HepG2 (cell line): Measurements from ENCODE around the gene TBC1D16. TPM values are rescaled to one million over a fixed set of nuclear protein-coding genes. Genes with fewer than 3 reads are reported as not detected.
A peak's percentile ranks its signal among the peaks of the same experiment; 100 is the strongest.

Source experiments
- ETS1 ChIP-seq: sonication (generic); formaldehyde crosslinking; IDR thresholded peaks from 2 replicates; pipeline ENCODE4 v1.4.0; 2020; ENCODE audit warnings: missing genetic modification reagents
- KIAA2018 ChIP-seq: sonication (generic); formaldehyde crosslinking; IDR thresholded peaks from 2 replicates; pipeline ENCODE4 v1.5.0; 2020; ENCODE audit warnings: mild to moderate bottlenecking, missing genetic modification reagents, borderline replicate concordance
- MAZ ChIP-seq, 2 experiments: sonication (generic) in 1 of 2; formaldehyde crosslinking in 1 of 2; IDR thresholded peaks; 2 replicates each; pipeline versions ENCODE4 v1.5.0 to v1.6.1; 2012 to 2020; ENCODE audit warnings: low read depth in 2 of 2, mild to moderate bottlenecking in 2 of 2, borderline replicate concordance in 1 of 2, improper control_type of control experiment in 1 of 2, low read length in 1 of 2, missing genetic modification reagents in 1 of 2, moderate library complexity in 1 of 2
- PHF21A ChIP-seq: sonication (generic); formaldehyde crosslinking; IDR thresholded peaks from 2 replicates; pipeline ENCODE4 v1.5.0; 2020; ENCODE audit warnings: mild to moderate bottlenecking, missing genetic modification reagents
- SIN3A ChIP-seq: IDR thresholded peaks from 2 replicates; pipeline ENCODE4 v1.6.1; 2011; ENCODE audit warnings: low read depth, mild to moderate bottlenecking, control low read depth, low read length, borderline replicate concordance
- ZNF138 ChIP-seq: sonication (generic); formaldehyde crosslinking; IDR thresholded peaks from 2 replicates; pipeline ENCODE4 v1.5.0; 2020; ENCODE audit warnings: mild to moderate bottlenecking, low read depth, missing genetic modification reagents
- ZNF318 ChIP-seq: sonication (generic); formaldehyde crosslinking; IDR thresholded peaks from 2 replicates; pipeline ENCODE4 v1.4.0; 2020; ENCODE audit warnings: mild to moderate bottlenecking, missing genetic modification reagents
- ZNF639 ChIP-seq: conservative IDR thresholded peaks from 2 replicates; pipeline ENCODE4 v1.6.1; 2018; ENCODE audit warnings: missing genetic modification reagents
- polyA plus RNA-seq, 8 experiments: library from polyadenylated mRNA; depleted of rRNA in 3 of 8; stranded (reverse) in 7 of 8; unstranded in 1 of 8; fragments of >200 nt; fragmentation: Illumina TruSeq in 4 of 8; extraction: Trizol in 4 of 8; gene quantifications; 2 replicates each; pipeline versions ENCODE4 v1.2.1 to v1.2.3, GENCODE V29; 2011 to 2016; ENCODE audit warnings: low read depth in 4 of 8, missing spikeins in 1 of 8, mixed read lengths in 1 of 8; ENCODE audit not compliant: insufficient read depth in 1 of 8
- total RNA-seq, 5 experiments: library from RNA; depleted of rRNA; stranded (reverse); fragments of >200 nt; fragmentation: Illumina TruSeq; extraction: Trizol; gene quantifications; 2 replicates each; pipeline ENCODE4 v1.2.3, GENCODE V29; 2016; ENCODE audit warnings: low read depth in 1 of 5

The TBC1D16 gene
- total and polyA plus RNA-seq, 2 of the 13 experiments (the other 11 are each of a cell fraction or from before 2014, with no cell fraction given), result 14.9 to 24.9 TPM

GRCh38 chr17:79927136-79927661, 108.5 kb downstream of the TBC1D16 start (continued):
- TF ChIP-seq ETS1 (no peak), KIAA2018 (no peak), ZNF318 (CRISPR knock-in tag) (no peak), ZNF138 (CRISPR knock-in tag) (no peak), SIN3A (no peak), MAZ (IDR thresholded peaks at IDR 0.05; ENCODE audit: borderline replicate concordance, low read depth, low read length) (0 out of 2 replicates have a peak, but pooled peaks have one; percentile 34), MAZ (CRISPR knock-in tag; IDR thresholded peaks at IDR 0.05; ENCODE audit: low read depth) (no peak), ZNF639 (no peak), PHF21A (CRISPR knock-in tag) (0 out of 2 replicates have a peak, but pooled peaks have one; percentile 33)
